MCF 10A (cell line): ENCODE measurements around the gene PCNX2. TPM values are rescaled to one million over a fixed set of nuclear protein-coding genes. Genes with fewer than 3 reads are reported as not detected.

ENCODE experiments used
- BruUV-seq: library from RNA; stranded (reverse); fragments of 400-500 nt; replicated peaks from 2 replicates; lab custom pipeline; 2021; lab: Mats Ljungman, UMichigan
- CTCF ChIA-PET: fragments of 300-600 bp; sonication (Branson Sonifier 250); formaldehyde crosslinking; extraction: SDS; loops from one replicate; lab custom pipeline; 2021; ENCODE audit warnings: antibody characterized with exemption, inconsistent platforms; lab: Yijun Ruan, JAX
- POLR2A ChIA-PET: fragments of 300-600, 350-650 bp; sonication (Branson Sonifier 250); formaldehyde crosslinking; extraction: SDS; loops from one replicate; lab custom pipeline; 2020; ENCODE audit warnings: antibody characterized with exemption, inconsistent platforms; lab: Yijun Ruan, JAX
- DNase-seq: peaks from one replicate; pipeline ENCODE4 v3.0.0-alpha.2; 2018; ENCODE audit not compliant: unreplicated experiment
- H3K27ac Mint-ChIP-seq: one replicate; pipeline ENCODE4 v1.8.0; 2022; ENCODE audit warnings: mild to moderate bottlenecking, low read depth, mixed read lengths; ENCODE audit not compliant: unreplicated experiment
- H3K27me3 Mint-ChIP-seq: one replicate; pipeline ENCODE4 v1.8.0; 2022; ENCODE audit warnings: mixed read lengths; ENCODE audit not compliant: insufficient read depth, unreplicated experiment
- H3K36me3 Mint-ChIP-seq: one replicate; pipeline ENCODE4 v1.8.0; 2022; ENCODE audit warnings: mild to moderate bottlenecking, moderate library complexity, mixed read lengths; ENCODE audit not compliant: insufficient read depth, unreplicated experiment
- H3K4me1 Mint-ChIP-seq: one replicate; pipeline ENCODE4 v1.8.0; 2022; ENCODE audit warnings: mixed read lengths; ENCODE audit not compliant: insufficient read depth, unreplicated experiment
- H3K4me3 Mint-ChIP-seq: one replicate; pipeline ENCODE4 v1.8.0; 2022; ENCODE audit warnings: mild to moderate bottlenecking, moderate library complexity, mixed read lengths; ENCODE audit not compliant: unreplicated experiment
- H3K9me3 Mint-ChIP-seq: one replicate; pipeline ENCODE4 v1.8.0; 2022; ENCODE audit warnings: mixed read lengths; ENCODE audit not compliant: unreplicated experiment
- intact Hi-C: fragments of 100-400 bp; cut with micrococcal nuclease; formaldehyde crosslinking; loops from 2 replicates; pipeline ENCODE4 v1.14.1; 2022
- total RNA-seq: library from RNA; stranded (reverse); gene quantifications from 2 replicates; pipeline ENCODE4 v1.2.3, GENCODE V29; 2022
- TF ChIP-seq, protein P1 (sequence below): fragments of 200-600 bp; IDR thresholded peaks from one replicate; pipeline ENCODE4 v1.8.0; 2022; ENCODE audit warnings: antibody characterized with exemption, mild to moderate bottlenecking; ENCODE audit not compliant: unreplicated experiment

The PCNX2 gene
- total RNA-seq, 1 experiment from 2014 or later = 80.5 TPM

DNA sequence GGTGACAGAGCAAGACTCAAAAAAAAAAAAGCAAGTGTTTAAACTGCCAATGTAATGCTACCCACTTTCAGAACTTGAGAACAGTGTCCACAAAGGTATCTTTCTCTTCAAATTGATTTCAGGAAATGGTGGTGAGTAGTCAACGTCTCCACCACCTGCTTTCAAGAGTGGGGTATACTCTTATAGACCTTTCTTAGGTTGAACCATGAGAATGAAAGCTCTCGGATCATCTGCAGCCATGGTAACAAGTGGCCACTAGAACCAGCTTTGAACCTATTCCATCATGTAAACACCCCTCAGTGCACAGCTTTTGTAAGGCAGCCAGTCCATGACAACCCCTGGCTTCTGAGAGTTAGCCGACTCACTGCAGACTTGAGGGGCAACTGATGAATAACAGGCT is 237.7 kb downstream of the PCNX2 start:
- H3K36me3 Mint-ChIP-seq = peaks cover 7% of the 10 kb centered on the region
- no peak overlapping the region for H3K4me3 Mint-ChIP-seq
- no peak overlapping the region for H3K27ac Mint-ChIP-seq
- intact Hi-C loops = no loop called here
- no peak for DNase-seq
- no TSS peak for BruUV-seq
- no peaks in the 10 kb centered on the region for H3K9me3 Mint-ChIP-seq
- peaks cover 5% of the 10 kb centered on the region for H3K4me1 Mint-ChIP-seq
- CTCF ChIA-PET = interaction anchor here (0.6 kb wide), 1 partner anchor 91 kb away, joined by 3 read pairs; no protein-coding TSS in a partner anchor
- POLR2A ChIA-PET = interaction anchor here (0.7 to 1.2 kb wide), 2 partner anchors 9 to 55 kb away, joined by 3 read pairs; no protein-coding TSS in a partner anchor
- TF ChIP-seq, protein P1, sequence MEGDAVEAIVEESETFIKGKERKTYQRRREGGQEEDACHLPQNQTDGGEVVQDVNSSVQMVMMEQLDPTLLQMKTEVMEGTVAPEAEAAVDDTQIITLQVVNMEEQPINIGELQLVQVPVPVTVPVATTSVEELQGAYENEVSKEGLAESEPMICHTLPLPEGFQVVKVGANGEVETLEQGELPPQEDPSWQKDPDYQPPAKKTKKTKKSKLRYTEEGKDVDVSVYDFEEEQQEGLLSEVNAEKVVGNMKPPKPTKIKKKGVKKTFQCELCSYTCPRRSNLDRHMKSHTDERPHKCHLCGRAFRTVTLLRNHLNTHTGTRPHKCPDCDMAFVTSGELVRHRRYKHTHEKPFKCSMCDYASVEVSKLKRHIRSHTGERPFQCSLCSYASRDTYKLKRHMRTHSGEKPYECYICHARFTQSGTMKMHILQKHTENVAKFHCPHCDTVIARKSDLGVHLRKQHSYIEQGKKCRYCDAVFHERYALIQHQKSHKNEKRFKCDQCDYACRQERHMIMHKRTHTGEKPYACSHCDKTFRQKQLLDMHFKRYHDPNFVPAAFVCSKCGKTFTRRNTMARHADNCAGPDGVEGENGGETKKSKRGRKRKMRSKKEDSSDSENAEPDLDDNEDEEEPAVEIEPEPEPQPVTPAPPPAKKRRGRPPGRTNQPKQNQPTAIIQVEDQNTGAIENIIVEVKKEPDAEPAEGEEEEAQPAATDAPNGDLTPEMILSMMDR = no peak
- H3K27me3 Mint-ChIP-seq = no peaks in the 10 kb centered on the region

DNA sequence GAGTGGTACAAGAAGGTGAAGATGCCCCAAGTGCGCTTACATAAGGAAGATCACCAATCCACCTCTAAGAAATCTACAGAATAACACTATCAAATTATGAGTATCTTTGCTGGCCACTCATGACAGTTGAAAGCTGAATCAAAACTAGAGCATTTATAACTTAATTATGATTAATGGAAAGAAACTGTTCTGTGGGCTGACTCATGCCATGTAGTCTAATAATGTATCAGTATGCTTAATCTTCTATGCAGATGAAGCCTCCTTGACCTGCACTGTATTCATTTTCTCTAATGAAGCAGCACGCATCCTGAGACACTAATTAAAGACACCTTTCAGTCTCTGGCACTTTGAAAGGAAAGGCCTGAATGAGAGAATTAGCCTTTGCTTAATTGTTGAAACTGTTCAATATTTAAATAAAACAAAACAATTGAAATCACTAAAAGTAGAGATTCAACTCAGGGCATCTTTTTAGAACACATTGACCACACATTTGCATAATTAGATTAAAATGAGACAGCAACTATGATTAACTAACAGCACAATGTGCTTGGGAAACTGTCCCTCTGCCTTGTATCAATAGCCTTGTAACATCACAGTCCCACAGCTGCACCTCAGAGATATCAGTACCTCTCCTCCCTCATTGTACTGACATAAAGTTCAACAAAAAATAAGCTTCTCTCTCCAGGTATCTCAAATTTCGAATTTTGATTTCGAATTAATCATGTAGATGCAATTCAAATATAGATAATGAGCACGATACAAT is 239.5 kb downstream of the PCNX2 start:
- no peaks in the 10 kb centered on the region for H3K27me3 Mint-ChIP-seq
- H3K36me3 Mint-ChIP-seq = peaks cover 7% of the 10 kb centered on the region
- ChIA-PET POLR2A (no interaction called here), CTCF (interaction anchor here (0.6 kb wide), 2 partner anchors 10 to 1125 kb away, joined by 3 read pairs; no protein-coding TSS in a partner anchor)
- intact Hi-C loops = no loop called here
- H3K27ac Mint-ChIP-seq = no peak overlapping the region
- no peak overlapping the region for H3K4me3 Mint-ChIP-seq
- no peak for DNase-seq
- BruUV-seq = no TSS peak
- H3K9me3 Mint-ChIP-seq = no peaks in the 10 kb centered on the region
- H3K4me1 Mint-ChIP-seq = peaks cover 5% of the 10 kb centered on the region
- TF ChIP-seq, protein P1 = no peak

DNA sequence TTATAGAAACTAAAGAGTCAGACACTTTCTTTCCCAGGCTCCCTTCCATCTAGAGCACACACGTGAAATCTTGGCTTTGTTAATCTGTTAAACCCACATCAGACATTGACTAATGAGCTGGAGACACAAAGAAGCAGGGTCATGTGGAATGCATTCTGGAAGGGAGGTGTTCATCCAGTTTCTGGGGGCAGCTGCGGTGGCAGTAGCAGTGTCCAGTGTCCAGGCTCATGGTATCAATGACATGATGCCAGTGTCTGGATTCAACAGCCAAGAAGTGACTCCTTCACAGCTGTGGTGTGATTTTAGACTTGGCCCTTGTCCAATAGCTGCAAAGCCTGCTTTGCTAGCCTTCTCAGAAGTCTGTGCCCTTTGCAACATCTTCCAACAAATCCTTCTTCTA is 249.9 kb downstream of the PCNX2 start:
- intact Hi-C loops = no loop called here
- no peaks in the 10 kb centered on the region for H3K4me1 Mint-ChIP-seq
- peaks cover 7% of the 10 kb centered on the region for H3K9me3 Mint-ChIP-seq
- BruUV-seq = no TSS peak
- H3K36me3 Mint-ChIP-seq = peaks cover 5% of the 10 kb centered on the region
- TF ChIP-seq, protein P1 = no peak
- no peaks in the 10 kb centered on the region for H3K27me3 Mint-ChIP-seq
- no peak for DNase-seq
- H3K27ac Mint-ChIP-seq = no peak overlapping the region
- CTCF ChIA-PET = interaction anchor here (0.8 to 1.2 kb wide), 3 partner anchors 15 to 411 kb away, joined by 3 to 4 read pairs (median 3); no protein-coding TSS in a partner anchor
- POLR2A ChIA-PET = interaction anchor here (0.6 to 1.0 kb wide), 6 partner anchors 8 to 191 kb away, joined by 3 to 4 read pairs (median 3); no protein-coding TSS in a partner anchor
- no peak overlapping the region for H3K4me3 Mint-ChIP-seq

DNA sequence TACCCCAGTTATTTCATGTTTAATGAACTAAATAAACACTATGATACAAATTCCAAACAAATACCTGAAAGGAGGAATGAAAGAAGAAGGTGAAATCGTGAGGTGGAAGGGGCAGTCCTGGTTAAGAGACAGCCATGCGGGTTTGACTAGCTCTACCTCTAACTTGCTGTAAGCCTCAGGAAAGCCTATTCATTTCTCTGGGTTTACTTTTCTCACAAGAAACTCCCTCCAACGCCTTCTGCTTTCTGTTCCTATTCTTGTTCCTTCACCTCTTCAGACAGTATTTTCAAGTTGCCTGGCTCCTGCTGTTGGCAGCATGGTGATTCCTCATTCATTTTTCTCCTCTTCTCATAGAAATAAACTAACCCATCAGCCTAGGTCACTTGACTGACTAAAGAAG is 252.7 kb downstream of the PCNX2 start:
- no TSS peak for BruUV-seq
- Mint-ChIP-seq H3K9me3 (no peaks in the 10 kb centered on the region), H3K36me3 (peaks cover 8% of the 10 kb centered on the region), H3K4me3 (no peak overlapping the region), H3K27ac (no peak overlapping the region), H3K4me1 (no peaks in the 10 kb centered on the region), H3K27me3 (no peaks in the 10 kb centered on the region)
- intact Hi-C loops = no loop called here
- TF ChIP-seq, protein P1 = no peak
- no peak for DNase-seq
- POLR2A ChIA-PET = interaction anchor here (0.7 kb wide), 1 partner anchor 182 kb away, joined by 3 read pairs; no protein-coding TSS in a partner anchor
- CTCF ChIA-PET = no interaction called here
